Gastroesophageal sphincter (tissue), 3 donors: ENCODE data around the gene TMIGD1.

ENCODE experiments used
- CTCF ChIP-seq, 4 experiments: fragments of 200-600 bp in 2 of 4; fragments of 450-650 bp in 2 of 4; sonication (generic) in 1 of 4; IDR thresholded peaks; one replicate each; pipeline ENCODE4 v1.5.1; 2017 to 2019; ENCODE audit warnings: antibody characterized with exemption in 4 of 4, mild to moderate bottlenecking in 2 of 4, moderate library complexity in 2 of 4
- EP300 ChIP-seq: sonication (generic); formaldehyde crosslinking; IDR thresholded peaks from one replicate; pipeline ENCODE4 v1.6.1; 2017; ENCODE audit warnings: antibody characterized with exemption, mild to moderate bottlenecking
- POLR2A ChIP-seq, 2 donors: fragments of 450-650 bp; IDR thresholded peaks; one replicate each; pipeline ENCODE4 v1.6.1; 2017; ENCODE audit warnings: antibody characterized with exemption in 2 of 2, mild to moderate bottlenecking in 2 of 2, moderate library complexity in 1 of 2

- TF ChIP-seq CTCF (IDR thresholded peaks at IDR 0.05) (no peak), POLR2A (IDR thresholded peaks at IDR 0.05) (no peak), EP300 (no peak)
Observed at GRCh38 chr17:30316736-30317135, 17.1 kb downstream of the TMIGD1 start.
